ENCODE results near the gene TMEM222. TPM values are rescaled to one million over a fixed set of nuclear protein-coding genes. Genes with fewer than 3 reads are reported as not detected.

The TMEM222 gene
- total RNA-seq, 2 experiments from 2014 or later, result 21.8 to 22.5 TPM

- POLR2A ChIA-PET, result interaction anchor here (1.5 to 2.5 kb wide), 4 partner anchors 10 to 239 kb away, joined by 3 to 30 read pairs (median 5); partner anchors contain the start of gene SYTL1
- H3K4me1 ChIP-seq (ENCODE audit: insufficient read depth, low read length), result peaks cover 43% of the 10 kb centered on the region
- no peak overlapping the region for H3K27ac ChIP-seq (ENCODE audit: low read depth in 1 of 2, low read length in 2 of 2)
- intact Hi-C loops (cut with DNase I, micrococcal nuclease), result loop anchor here in 1 of 2 experiments (5.0 kb wide), 1 partner anchor 45 kb away; the partner anchor contains the start of gene TMEM222
- CTCF ChIA-PET, result interaction anchor here (0.6 to 3.3 kb wide), 13 partner anchors 10 to 866 kb away, joined by 3 to 33 read pairs (median 4); partner anchors contain the start of gene AHDC1
- H3K4me3 ChIP-seq (ENCODE audit: low read length), result no peak overlapping the region
- no peaks in the 10 kb centered on the region for H3K9me3 ChIP-seq (ENCODE audit: control insufficient read depth in 1 of 2, insufficient read depth in 1 of 2, low read length in 2 of 2)
- H3K9me3 Mint-ChIP-seq, result no peaks in the 10 kb centered on the region
- peak overlapping the region; percentile 75 for H3K4me3 Mint-ChIP-seq
- DNase-seq (no peak), ATAC-seq (ENCODE audit: poor library complexity) (no peak)
- H3K27ac Mint-ChIP-seq, result peak overlapping the region; percentile 5
- no peaks in the 10 kb centered on the region for H3K36me3 Mint-ChIP-seq (ENCODE audit: low read depth)
- peaks cover 46% of the 10 kb centered on the region for H3K4me1 Mint-ChIP-seq (ENCODE audit: low read depth)
- no peak for TF ChIP-seq CTCF (IDR thresholded peaks at IDR 0.05)
- no peaks in the 10 kb centered on the region for H3K36me3 ChIP-seq (ENCODE audit: insufficient read depth, low read length)
- no peaks in the 10 kb centered on the region for H3K27me3 ChIP-seq (ENCODE audit: control insufficient read depth in 1 of 2, insufficient read depth in 2 of 2, low read length in 2 of 2)
- H3K27me3 Mint-ChIP-seq, result no peaks in the 10 kb centered on the region
These were observed 45.2 kb downstream of the TMEM222 start for GRCh38 chr1:27367160-27367650.

- ATAC-seq (ENCODE audit: poor library complexity), result no peak
- Mint-ChIP-seq H3K27ac (peak overlapping the region; percentile 44), H3K36me3 (ENCODE audit: low read depth) (no peaks in the 10 kb centered on the region), H3K4me1 (ENCODE audit: low read depth) (peaks cover 38% of the 10 kb centered on the region), H3K27me3 (no peaks in the 10 kb centered on the region), H3K9me3 (no peaks in the 10 kb centered on the region), H3K4me3 (peak overlapping the region; percentile 23)
- H3K9me3 ChIP-seq (ENCODE audit: control insufficient read depth in 1 of 2, insufficient read depth in 1 of 2, low read length in 2 of 2), result no peaks in the 10 kb centered on the region
- TF ChIP-seq CTCF (IDR thresholded peaks at IDR 0.05), result no peak
- no peak overlapping the region for H3K27ac ChIP-seq (ENCODE audit: low read depth in 1 of 2, low read length in 2 of 2)
- H3K36me3 ChIP-seq (ENCODE audit: insufficient read depth, low read length), result no peaks in the 10 kb centered on the region
- no peak overlapping the region for H3K4me3 ChIP-seq (ENCODE audit: low read length)
- peaks cover 43% of the 10 kb centered on the region for H3K4me1 ChIP-seq (ENCODE audit: insufficient read depth, low read length)
- POLR2A ChIA-PET, result interaction anchor here (0.7 to 1.6 kb wide), 2 partner anchors 10 to 27 kb away, joined by 3 read pairs; partner anchors contain the start of gene SYTL1
- CTCF ChIA-PET, result interaction anchor here (1.2 kb wide), 2 partner anchors 19 to 36 kb away, joined by 3 read pairs; no protein-coding TSS in a partner anchor
- DNase-seq, result peak in 2 of 14 experiments; percentile 55 to 62
- H3K27me3 ChIP-seq (ENCODE audit: control insufficient read depth in 1 of 2, insufficient read depth in 2 of 2, low read length in 2 of 2), result no peaks in the 10 kb centered on the region
- intact Hi-C loops (cut with DNase I, micrococcal nuclease), result loop anchor here in 1 of 2 experiments (5.0 kb wide), 1 partner anchor 47 kb away; the partner anchor contains the start of gene TMEM222
These were observed 47.1 kb downstream of the TMEM222 start for GRCh38 chr1:27368869-27369582.

GRCh38 chr1:27372022-27372807 is 50.3 kb downstream of the TMEM222 start:
- ChIA-PET POLR2A (interaction anchor here (0.6 kb wide), 1 partner anchor 301 kb away, joined by 3 read pairs; no protein-coding TSS in a partner anchor), CTCF (interaction anchor here (0.5 to 1.3 kb wide), 3 partner anchors 14 to 39 kb away, joined by 3 read pairs; no protein-coding TSS in a partner anchor)
- H3K27me3 Mint-ChIP-seq, result no peaks in the 10 kb centered on the region
- H3K36me3 Mint-ChIP-seq (ENCODE audit: low read depth), result no peaks in the 10 kb centered on the region
- ATAC-seq (ENCODE audit: poor library complexity) (no peak), DNase-seq (no peak)
- H3K4me3 Mint-ChIP-seq, result no peak overlapping the region
- H3K4me1 Mint-ChIP-seq (ENCODE audit: low read depth), result peaks cover 19% of the 10 kb centered on the region
- no peaks in the 10 kb centered on the region for H3K36me3 ChIP-seq (ENCODE audit: insufficient read depth, low read length)
- intact Hi-C loops (cut with DNase I, micrococcal nuclease), result no loop called here
- TF ChIP-seq CTCF (IDR thresholded peaks at IDR 0.05), result no peak
- no peaks in the 10 kb centered on the region for H3K27me3 ChIP-seq (ENCODE audit: control insufficient read depth in 1 of 2, insufficient read depth in 2 of 2, low read length in 2 of 2)
- peaks cover 17% of the 10 kb centered on the region for H3K4me1 ChIP-seq (ENCODE audit: insufficient read depth, low read length)
- H3K9me3 Mint-ChIP-seq, result no peaks in the 10 kb centered on the region
- H3K4me3 ChIP-seq (ENCODE audit: low read length), result no peak overlapping the region
- H3K27ac ChIP-seq (ENCODE audit: low read depth in 1 of 2, low read length in 2 of 2), result no peak overlapping the region
- H3K27ac Mint-ChIP-seq, result no peak overlapping the region
- no peaks in the 10 kb centered on the region for H3K9me3 ChIP-seq (ENCODE audit: control insufficient read depth in 1 of 2, insufficient read depth in 1 of 2, low read length in 2 of 2)
